GM19351 (cell line): ENCODE results near the gene ZFAND3.
A peak's percentile ranks its signal among the peaks of the same experiment; 100 is the strongest.

Source experiments
- ATAC-seq: cut with Tn5 transposase; IDR thresholded peaks from one replicate; pipeline ENCODE4 v1.9.1; 2021; ENCODE audit warnings: mild to moderate bottlenecking, moderate library complexity; ENCODE audit not compliant: unreplicated experiment

The ZFAND3 gene

DNA sequence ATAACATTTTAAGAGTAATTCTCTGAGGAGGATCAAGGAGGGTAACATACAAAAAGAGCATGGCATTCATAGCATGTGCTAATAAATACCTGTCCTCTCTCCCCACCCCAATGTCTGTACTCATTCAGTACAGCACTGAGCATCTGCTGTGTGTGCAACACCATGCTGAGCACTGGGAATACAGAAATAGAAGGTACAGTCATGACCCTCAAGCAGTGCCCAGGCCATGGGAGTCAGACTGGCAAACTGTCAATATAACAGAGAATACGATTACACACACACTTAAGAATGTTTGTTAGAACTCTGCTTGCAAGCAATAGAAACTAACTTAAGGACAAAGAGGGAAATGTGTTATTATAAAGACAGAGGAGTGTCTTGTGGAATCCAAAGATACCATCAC, 24.7 kb upstream of the ZFAND3 start:
- no peak for ATAC-seq

DNA sequence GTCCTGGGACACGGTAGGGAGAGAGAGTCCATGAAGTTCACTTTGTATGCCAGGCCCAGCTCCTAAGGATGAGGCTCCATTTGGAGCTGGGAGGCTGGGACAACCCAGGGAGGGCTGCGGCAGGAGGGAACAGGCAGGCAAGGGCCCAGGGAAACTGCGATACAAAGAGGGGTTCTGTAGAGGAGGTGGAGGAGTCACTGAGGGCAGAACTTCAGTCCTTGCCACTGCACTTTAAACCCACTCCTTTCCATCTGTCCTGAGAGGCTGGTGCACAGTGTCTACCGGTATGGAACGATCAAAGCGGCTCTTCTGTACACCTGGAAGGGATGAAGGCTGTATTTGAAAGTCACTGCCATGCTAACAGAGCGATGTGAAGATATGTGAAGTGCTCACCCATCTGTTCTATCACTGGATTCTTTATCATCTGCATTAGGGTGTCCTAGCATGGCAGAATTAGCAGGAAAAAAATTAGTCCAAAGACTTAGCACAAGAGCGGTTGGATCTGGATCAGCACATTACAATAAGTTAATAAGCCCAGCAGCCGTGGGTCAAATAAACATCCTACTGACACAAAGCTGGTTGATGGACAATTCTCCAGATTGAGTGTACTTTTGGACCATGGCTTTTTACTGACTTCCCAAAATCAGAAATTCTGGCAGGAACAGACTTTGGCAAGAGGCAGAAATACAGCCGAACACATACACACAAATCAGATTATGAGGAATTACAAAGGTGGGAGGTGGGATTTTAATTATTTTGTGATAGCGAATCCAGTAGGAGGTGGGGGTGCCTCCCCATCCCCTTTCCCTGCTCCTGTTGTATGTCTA, 20.9 kb upstream of the ZFAND3 start:
- no peak for ATAC-seq

DNA sequence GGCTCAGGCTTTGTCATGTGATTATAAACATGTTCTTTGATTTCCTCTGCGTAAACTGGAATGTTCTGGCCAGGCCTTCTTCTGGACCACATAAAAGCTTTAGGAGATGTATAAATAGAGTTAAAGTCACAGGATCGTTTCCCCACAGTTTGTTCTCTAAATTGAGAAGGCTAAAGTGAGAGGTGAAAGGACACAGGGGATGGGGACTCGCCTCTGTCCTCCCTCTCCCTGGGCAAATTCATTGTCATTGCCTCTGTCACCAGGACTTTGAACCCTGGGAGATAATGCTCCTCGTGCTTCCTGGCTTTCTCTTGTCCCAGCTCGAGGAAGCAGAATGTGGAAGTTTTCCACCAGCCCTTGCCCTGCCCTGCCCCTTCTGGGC, 20.3 kb upstream of the ZFAND3 start:
- no peak for ATAC-seq

DNA sequence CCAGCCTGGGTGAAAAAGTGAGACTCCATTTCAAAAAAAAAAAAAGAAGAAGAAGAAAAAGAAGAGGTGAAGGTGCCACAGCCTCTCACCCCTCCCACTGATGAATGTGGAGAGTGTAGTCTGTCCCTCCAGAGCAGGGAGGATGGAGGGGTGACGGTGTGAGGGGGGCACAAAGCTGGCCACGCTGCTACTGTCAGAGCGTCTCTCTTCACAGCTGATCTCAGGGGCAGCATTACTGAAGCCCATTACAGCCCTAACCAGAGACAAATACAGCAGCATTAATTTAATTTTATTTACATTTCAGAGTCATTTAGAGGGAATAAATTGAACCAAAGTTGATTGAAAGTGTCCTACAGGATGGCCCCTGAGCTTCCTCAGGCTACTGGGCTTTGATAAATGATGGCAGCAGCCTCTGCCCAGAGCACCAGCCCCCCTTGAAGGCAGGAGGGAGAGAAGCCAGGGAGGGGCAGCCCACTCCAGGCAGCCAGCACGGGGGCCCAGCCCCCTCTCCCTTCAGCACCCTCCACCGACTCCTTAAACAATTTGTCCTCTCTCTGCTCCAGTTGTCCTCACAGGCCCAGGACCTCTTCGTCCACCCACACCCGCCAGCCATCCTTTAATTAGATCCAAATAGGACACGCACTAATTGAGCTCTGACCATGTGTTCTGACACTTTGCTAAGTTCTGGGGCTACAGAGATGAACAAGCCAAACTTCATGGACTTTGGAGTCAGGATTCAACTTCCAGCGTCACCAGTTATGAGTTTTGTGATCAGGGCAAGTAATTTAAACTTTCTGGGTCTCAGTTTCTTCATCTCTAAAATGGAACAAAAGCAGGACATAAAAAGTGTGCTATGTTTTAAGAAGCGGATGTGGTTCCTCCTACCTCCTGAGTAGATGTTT, 18.6 kb upstream of the ZFAND3 start:
- ATAC-seq: no peak

DNA sequence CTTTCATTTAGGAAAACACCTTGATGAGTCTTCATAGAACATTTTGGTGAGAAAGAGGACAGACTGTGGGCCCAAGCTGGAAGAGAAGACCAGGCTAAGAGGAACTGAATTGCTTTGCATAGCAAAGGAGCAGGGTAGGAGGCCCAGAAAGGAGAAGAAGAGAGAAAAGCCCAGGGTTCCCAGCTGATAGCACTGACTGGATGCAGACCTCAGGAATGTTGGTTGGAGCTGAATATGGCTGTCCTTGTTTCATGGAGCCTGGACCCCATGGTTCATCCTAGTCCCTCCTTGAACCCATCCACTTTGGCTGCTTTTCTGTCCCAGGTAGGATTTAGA, 18.0 kb upstream of the ZFAND3 start:
- ATAC-seq: no peak

DNA sequence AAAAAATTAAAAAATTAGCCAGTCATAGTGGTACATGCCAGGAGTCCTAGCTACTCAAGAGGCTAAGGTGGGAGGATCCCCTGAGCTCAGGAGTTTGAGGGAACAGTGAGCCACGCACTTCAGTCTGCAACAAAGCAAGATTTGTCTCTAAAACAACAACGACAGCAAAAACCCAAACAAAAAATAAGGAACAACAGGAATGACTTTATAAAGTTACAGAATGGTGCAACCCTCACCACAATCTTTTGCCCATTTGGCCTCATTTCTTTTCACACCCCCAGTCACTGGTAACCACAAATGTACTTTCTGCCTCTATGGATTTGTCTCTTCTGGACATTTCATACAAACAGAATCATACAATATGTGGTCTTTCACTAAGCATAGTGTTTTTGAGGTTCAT, 16.7 kb upstream of the ZFAND3 start:
- ATAC-seq: no peak

DNA sequence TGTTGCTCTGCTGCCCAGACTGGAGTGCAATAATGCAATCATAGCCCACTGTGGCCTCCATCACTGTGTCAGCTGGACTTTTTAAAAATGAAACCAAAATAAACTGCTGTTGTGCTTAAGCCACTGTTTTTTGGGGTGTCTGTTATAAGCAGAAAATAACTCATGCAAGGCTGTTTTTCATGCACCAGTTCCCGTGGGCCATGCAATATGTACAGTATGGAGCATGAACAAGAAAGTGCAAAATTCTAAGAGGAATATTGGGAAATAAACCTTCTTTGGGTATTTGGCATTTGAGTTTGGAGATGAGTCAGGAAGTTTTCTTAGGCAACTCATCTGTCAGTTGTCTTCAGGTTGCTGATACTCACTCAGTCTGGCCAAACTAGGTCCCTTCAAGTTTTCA, 14.9 kb upstream of the ZFAND3 start:
- ATAC-seq: no peak

DNA sequence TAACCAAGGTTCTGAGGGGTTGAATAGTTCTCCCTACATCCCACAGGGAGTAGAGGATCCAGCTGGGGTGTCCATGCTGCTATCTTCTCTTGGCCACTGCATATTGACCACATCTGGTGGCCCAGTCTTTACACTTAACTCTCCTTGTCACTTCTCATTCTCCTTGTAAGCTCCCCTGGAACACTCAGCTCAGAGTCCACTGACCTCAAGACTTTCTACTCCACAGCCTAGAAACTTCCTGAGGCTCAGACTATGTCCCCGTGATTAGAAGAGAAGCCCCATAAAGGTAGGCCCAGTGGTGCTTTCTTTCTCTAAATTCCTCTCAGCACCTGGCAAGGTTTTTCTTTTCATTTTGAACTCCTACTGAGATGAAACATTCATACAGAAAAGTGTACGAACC, 13.3 kb upstream of the ZFAND3 start:
- no peak for ATAC-seq

DNA sequence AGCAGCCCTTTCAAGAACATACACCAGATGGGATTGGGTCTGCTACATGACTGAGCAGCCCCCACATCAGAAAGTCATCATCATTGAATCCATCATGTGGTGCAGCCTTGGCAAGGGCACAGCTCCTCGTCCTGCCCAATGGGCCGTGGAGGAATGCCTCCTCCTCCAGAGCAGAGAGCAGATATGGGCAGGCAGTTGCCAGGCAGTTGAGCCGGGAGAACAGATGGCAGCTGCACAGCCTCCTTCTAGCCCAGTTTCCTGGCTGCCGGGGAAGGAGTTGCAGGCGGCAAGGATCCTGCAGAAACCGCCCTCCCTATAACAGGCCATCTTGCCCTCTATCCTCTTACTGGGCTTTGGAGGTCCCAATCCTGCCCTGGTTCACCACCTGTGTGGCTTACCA, 11.9 kb upstream of the ZFAND3 start:
- no peak for ATAC-seq

DNA sequence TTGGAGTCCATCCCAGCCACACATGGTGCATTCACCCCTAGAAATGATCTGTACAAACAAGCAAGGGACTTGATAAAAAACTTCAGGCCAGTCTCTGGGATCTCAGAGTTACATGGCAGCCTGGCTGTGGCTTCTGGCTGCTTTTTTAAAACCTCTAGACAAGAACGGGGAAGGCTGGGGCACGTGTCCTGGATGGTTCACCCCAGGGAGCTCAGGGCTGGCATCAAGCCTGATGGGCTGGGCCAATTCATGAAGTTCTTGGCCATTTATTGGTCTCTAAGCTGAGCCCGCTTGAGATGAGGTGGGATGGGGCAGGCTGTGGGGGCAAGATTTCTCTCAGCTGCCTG, 10.4 kb upstream of the ZFAND3 start:
- no peak for ATAC-seq

DNA sequence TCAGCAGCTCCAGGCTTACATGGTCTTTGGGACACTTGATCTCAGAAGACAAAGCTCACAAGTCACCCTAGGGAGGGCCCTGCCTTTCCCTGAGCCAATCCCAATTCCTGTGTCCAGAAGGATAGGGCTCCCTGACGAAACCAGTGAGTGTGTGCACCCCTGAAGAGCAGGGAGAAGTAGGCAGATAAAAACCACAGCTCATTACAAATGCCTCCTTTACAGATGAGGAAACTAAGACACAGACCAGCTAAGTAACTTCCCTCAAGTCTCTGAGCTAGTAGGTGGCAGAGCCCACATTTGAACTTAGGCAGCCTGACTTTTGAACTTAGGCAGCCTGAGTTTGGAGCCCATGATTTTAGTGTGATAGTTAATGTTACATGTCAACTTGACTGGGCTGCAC, 6.7 kb upstream of the ZFAND3 start:
- no peak for ATAC-seq

DNA sequence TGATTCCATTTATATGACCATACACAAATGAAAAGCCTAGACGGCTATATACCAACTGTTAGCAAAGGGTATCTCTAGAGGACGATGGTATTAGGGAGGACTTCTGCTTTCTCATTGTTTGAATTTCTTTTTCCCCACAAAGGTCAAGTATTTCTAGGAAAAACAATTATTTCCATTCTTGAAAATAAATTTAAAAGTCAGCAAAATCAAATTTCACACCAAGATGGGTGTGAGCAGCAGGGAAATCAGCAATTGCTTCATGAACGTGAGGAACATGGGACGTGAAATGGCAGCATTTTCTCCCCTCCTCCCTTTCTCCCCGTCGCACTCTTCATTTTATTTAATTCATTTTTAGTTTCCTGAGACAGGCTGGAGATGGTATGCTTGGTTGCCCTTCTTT, 5.2 kb upstream of the ZFAND3 start:
- ATAC-seq: no peak

DNA sequence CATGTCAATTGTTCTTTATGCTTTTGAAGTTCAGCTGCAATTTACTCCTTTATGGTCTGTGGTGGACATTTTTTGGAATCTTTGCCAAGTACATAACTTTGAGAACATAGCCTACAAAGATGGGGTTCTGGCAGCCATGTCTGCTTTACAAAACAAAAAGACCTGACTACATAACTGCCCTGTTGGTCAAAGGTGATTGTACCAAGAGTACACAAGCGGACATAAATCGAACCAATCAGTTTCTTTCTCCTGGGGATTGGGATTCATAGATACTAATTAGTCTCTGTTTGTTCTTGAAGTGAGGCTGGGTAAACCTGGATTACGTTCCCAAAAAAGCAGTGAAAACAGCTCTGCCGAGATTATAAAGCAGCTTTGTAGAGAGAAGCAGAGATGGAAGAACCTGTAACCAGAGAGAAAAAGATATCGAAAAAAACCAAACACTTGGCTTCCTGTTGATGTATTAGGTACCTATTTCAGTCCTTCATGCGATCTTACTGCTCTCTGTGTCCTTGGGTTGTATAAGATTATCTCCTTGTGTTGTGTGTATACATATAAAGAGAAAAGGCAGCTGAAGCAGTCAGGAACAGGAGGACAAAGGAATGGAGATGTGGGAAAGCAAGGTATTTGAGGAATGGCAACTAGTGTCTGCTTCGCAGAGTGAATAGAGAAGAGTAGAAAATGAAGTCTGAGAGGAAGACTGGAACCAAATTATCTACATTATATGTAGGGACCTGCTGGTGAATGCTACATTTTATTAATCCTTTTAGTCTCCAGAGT, 2.7 kb upstream of the ZFAND3 start:
- no peak for ATAC-seq

DNA sequence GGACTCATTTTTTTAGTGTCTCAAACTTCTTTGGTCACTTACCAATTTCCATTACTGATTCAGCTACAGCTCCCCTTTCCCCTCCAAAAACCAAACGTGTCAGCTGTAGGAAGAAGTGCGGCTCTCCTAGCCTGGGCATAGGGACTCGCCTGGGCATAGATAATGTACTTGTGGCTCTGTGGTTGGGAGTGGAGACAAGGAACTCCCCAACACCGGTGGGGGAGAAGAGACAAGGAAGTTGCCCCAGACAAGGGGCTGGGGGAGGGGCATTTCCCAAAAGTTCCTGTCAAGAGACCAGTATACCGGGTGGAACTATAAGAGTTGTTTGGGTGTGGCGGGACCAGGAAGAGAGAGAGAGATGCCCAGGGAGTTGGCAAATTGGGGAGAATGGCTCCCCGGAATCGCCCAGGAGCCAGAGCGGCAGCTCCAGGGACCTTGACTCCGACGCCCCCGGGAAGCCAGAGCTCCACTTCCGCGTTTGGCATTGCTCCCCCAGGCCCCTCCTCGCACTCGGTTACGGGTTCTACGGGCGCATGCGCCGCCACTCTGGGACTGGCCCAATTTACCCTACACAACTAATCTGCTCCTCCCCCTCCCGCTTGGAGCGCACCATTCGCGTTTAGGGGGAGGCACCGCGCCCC, 871 bp upstream of the ZFAND3 start:
- peak; percentile 66 for ATAC-seq

DNA sequence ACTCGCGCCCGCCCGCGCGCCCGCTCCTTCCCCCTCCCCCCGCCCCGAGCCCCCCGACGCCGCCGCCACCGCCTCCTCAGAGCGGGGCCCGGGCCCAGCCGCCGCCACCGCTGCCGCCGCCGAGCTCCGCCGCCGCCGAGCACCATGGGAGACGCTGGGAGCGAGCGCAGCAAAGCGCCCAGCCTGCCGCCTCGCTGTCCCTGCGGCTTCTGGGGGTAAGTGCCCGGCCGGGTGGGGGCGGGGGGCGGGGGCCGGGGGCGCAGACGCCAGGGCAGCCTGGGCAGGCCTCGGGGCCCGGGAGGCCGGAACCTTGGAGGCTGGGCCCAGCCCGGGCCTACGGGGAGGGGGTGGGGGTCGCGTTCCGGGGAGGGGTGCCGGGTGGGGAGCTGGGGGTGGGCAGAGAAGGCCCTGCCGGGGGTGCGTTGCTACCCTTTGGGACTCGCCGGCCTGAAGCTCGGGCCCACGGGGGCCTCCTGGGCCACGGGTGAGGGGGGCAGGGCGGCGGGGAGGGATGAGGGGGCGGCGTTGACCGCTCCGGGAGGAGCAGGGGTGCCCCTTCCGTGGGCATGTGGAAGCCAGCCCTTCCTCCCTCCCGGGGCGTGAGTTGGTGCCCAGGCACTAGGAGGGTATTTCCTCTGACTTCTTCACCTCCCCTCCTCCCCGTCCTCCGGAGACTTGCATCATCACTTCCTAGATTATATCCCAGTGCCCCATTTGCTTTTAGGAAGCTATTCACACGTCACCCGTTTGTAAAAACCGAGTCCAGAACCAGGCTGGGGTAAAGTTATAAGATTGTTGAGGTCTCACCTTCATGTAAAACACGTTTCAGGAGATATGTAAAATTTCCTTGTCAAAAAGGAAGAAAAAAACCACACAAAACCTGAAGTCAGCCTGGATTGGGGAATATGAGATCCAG, 533 bp downstream of the ZFAND3 start:
- no peak for ATAC-seq

DNA sequence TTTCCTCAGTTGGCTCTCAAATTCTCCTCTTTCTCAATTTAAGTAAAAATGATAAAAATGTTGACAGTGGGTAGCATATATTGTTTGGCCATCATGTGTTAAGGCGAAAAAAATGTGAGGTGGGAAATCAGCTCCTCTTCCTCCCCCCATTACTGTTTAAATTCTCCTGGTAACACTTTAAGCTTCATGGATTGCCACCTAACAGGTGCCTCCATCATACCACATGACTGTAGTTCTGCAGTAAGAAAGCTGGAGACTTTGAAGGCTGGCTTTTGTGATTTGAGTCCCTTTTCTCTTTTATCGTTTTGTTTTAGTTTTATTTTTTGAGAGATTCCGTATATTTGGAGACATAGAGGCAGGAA, 1.2 kb downstream of the ZFAND3 start:
- ATAC-seq: no peak

DNA sequence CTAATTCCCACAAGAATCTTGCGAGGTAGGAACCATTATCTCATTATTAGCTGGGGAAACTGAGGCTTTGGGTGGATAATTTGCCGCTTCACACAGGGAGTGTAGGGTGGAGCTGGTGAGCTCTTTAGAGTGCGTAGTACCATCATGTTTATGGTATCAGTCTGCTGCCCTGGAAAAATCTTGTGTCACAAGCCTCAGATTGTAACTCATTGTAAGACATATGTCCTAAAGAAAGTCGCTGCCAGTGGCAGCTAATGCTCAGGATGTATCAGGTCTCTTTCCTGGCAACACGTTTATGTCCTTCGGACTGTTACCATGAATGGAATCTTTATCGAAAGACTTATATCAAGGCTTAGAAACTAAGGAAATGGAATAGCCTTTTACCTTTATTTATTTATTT, 1.9 kb downstream of the ZFAND3 start:
- no peak for ATAC-seq

DNA sequence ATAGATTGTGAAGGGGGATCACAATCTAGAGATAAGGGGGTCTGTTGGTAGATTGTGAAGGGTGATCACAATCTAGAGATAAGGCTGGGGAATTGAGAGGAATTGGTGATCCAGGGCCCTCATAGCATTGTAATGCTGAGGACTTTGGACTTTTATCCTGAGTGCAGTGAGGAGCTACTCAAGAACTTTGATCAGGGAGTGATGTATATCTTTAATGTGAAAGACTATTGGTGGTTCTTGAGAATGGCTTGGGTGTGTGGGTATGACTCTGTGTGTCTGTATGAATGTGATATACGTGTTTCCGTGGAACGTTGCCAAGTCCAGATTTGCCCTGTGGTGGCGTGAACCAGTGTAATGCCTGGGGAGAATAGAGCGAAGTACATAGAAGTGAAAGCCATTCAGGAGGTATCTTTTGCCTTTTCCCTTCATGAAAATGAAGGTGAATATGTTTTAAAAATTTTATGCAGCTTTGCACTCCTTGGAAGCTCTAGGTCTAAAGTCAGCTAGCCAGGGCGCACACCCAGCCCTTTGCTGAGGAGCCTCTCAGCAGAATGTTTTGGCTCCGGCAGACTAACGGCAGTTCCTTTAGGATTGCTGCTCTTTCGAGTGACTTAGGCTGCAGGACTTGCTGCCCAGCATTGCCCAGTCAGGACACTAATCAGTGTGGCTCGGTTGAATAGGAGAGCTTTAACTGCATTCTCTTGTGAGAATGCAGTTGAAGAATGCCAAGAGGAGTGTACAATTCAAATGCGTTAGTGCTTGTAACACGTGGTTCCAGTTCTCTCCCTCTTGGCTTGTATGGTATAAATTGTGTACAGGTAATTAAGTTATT, 3.5 kb downstream of the ZFAND3 start:
- ATAC-seq: no peak

DNA sequence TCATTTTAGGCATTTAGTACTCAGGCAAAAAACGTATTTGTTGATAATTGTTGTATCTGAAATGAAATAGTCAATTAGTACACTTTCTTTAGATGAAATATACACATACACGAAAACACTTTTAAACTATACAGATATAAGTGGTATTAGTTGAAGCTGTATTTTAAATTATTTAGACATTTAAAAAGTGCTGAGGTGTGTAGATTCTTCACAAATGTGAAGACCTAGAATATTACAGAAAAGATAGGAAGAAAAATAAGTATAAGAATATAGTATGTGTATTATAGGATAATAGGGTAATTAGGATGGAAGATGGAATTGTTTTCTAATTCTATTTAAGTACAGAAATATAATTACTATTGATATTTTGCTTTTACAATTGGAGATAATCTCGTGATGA, 4.6 kb downstream of the ZFAND3 start:
- no peak for ATAC-seq
